Right hindlimb (tissue), 1 donor: Measurements from ENCODE around the gene ITGA5.

ENCODE experiments used
- DNase-seq: peaks from one replicate; pipeline ENCODE4 v3.0.0-alpha.2; 2018

Gene ITGA5

GRCh38 chr12:54387114-54387467 lies 32.0 kb downstream of the ITGA5 start:
- DNase-seq: no peak

GRCh38 chr12:54386403-54387113 lies 32.5 kb downstream of the ITGA5 start:
- no peak for DNase-seq

- no peak for DNase-seq
Observed at GRCh38 chr12:54385251-54385914, 33.7 kb downstream of the ITGA5 start.

- DNase-seq: no peak
Observed at GRCh38 chr12:54384591-54385041, 34.5 kb downstream of the ITGA5 start, which contains the start of gene ZNF385A. Gene ZNF385A, minus strand, starts transcription at chr12:54384733. Its CDS starts 219 bp downstream, at chr12:54384514.

GRCh38 chr12:54383041-54383609 lies 35.9 kb downstream of the ITGA5 start:
- no peak for DNase-seq

GRCh38 chr12:54381136-54381535 lies 37.9 kb downstream of the ITGA5 start:
- DNase-seq: no peak

GRCh38 chr12:54379398-54380201 lies 39.5 kb downstream of the ITGA5 start:
- peak; percentile 94 for DNase-seq

- DNase-seq: peak; percentile 79
Observed at GRCh38 chr12:54378796-54379397, 40.2 kb downstream of the ITGA5 start.

- DNase-seq: peak; percentile 18
Observed at GRCh38 chr12:54377797-54378515, 41.1 kb downstream of the ITGA5 start.

GRCh38 chr12:54377007-54377406 lies 42.1 kb downstream of the ITGA5 start:
- no peak for DNase-seq

GRCh38 chr12:54376596-54376995 lies 42.5 kb downstream of the ITGA5 start:
- peak; percentile 17 for DNase-seq

GRCh38 chr12:54375259-54375579 lies 43.8 kb downstream of the ITGA5 start:
- DNase-seq: no peak

GRCh38 chr12:54374562-54375258 lies 44.4 kb downstream of the ITGA5 start:
- DNase-seq: no peak

- DNase-seq: no peak
Observed at GRCh38 chr12:54373649-54374561, 45.2 kb downstream of the ITGA5 start.

- DNase-seq: no peak
Observed at GRCh38 chr12:54372113-54372806, 46.8 kb downstream of the ITGA5 start.

- DNase-seq: peak; percentile 82
Observed at GRCh38 chr12:54371328-54372112, 47.5 kb downstream of the ITGA5 start.

GRCh38 chr12:54370171-54370730 lies 48.8 kb downstream of the ITGA5 start:
- DNase-seq: peak; percentile 90

GRCh38 chr12:54369597-54370131 lies 49.4 kb downstream of the ITGA5 start:
- peak; percentile 55 for DNase-seq
